Thyroid gland (tissue), 4 donors: ENCODE data around the gene MAP3K6. TPM values are rescaled to one million over a fixed set of nuclear protein-coding genes. Genes with fewer than 3 reads are reported as not detected.

Source experiments
- DNase-seq, 2 donors: peaks; one replicate each; pipeline ENCODE4 v3.0.0-alpha.2; 2019
- H3K27ac ChIP-seq, 3 donors: fragments of 200-600 bp; sonication (generic); 1 replicate in 2 of 3; 2 replicates in 1 of 3; pipeline ENCODE4 v1.5.1; 2016 to 2019; ENCODE audit warnings: mild to moderate bottlenecking in 1 of 3, moderate library complexity in 1 of 3
- H3K27me3 ChIP-seq: fragments of 200-600 bp; sonication (generic); one replicate; pipeline ENCODE4 v1.5.1; 2019
- H3K36me3 ChIP-seq, 2 donors: fragments of 200-600 bp; sonication (generic); one replicate each; pipeline ENCODE4 v1.5.1; 2016 to 2019
- H3K4me1 ChIP-seq, 2 donors: fragments of 200-600 bp; sonication (generic); one replicate each; pipeline ENCODE4 v1.5.1; 2017 to 2019
- H3K4me3 ChIP-seq, 3 donors: fragments of 200-600 bp; sonication (generic); replicated peaks in 1 of 3; 1 replicate in 2 of 3; 2 replicates in 1 of 3; pipeline ENCODE4 v1.5.1; 2016; ENCODE audit warnings: mild to moderate bottlenecking in 1 of 3
- H3K9me3 ChIP-seq: fragments of 200-600 bp; sonication (generic); one replicate; pipeline ENCODE4 v1.5.1; 2017
- CTCF ChIP-seq, 6 experiments: fragments of 200-600 bp in 3 of 6; fragments of 450-650 bp in 3 of 6; sonication (generic) in 3 of 6; IDR thresholded peaks; one replicate each; pipeline ENCODE4 v1.5.1; 2016 to 2019; ENCODE audit warnings: antibody characterized with exemption in 6 of 6, mild to moderate bottlenecking in 2 of 6, inconsistent platforms in 1 of 6, moderate library complexity in 1 of 6
- POLR2A ChIP-seq, 2 donors: fragments of 450-650 bp; IDR thresholded peaks; one replicate each; pipeline ENCODE4 v1.6.1; 2017; ENCODE audit warnings: antibody characterized with exemption in 2 of 2, mild to moderate bottlenecking in 2 of 2, moderate library complexity in 1 of 2
- WGBS, 2 donors: methylation state at CpG; one replicate each; pipeline ENCODE4 v1.1.5; 2017; 5-methylcytosine and 5-hydroxymethylcytosine counted together
- intact Hi-C: fragments of 100-400 bp; cut with DNase I; formaldehyde crosslinking; loops from one replicate; pipeline ENCODE4 v1.15.1; 2023
- total RNA-seq, 4 donors: library from RNA; depleted of rRNA; stranded (reverse); fragments of >200 nt; gene quantifications; one replicate each; pipeline ENCODE4 v1.2.3, GENCODE V29; 2016

Gene MAP3K6
- total RNA-seq, 4 donors from 2014 or later: 17.6 to 62.9 (median 32.3) TPM

- no peaks in the 10 kb centered on the region for H3K9me3 ChIP-seq
- TF ChIP-seq POLR2A (IDR thresholded peaks at IDR 0.05) (no peak), CTCF (IDR thresholded peaks at IDR 0.05) (no peak)
- WGBS, 2 donors: 91 to 98% methylated on average over 4 to 7 of the region's 14 CpGs
- DNase-seq: no peak
- no peak overlapping the region for H3K4me3 ChIP-seq
- intact Hi-C loops: no loop called here
- no peak overlapping the region for H3K27ac ChIP-seq
- no peaks in the 10 kb centered on the region for H3K36me3 ChIP-seq
- no peaks in the 10 kb centered on the region for H3K27me3 ChIP-seq
- peaks cover 25 to 43% of the 10 kb centered on the region in 2 donors for H3K4me1 ChIP-seq
These were observed 19.7 kb downstream of the MAP3K6 start for GRCh38 chr1:27346991-27347624.

- intact Hi-C loops: no loop called here
- no peak for DNase-seq
- Histone ChIP-seq H3K9me3 (no peaks in the 10 kb centered on the region), H3K27ac (no peak overlapping the region), H3K4me1 (peaks cover 32 to 48% of the 10 kb centered on the region in 2 donors), H3K27me3 (no peaks in the 10 kb centered on the region), H3K4me3 (no peak overlapping the region), H3K36me3 (no peaks in the 10 kb centered on the region)
- TF ChIP-seq POLR2A (IDR thresholded peaks at IDR 0.05) (no peak), CTCF (IDR thresholded peaks at IDR 0.05) (no peak)
- WGBS, 2 donors: 94% methylated on average over 8 of the region's 8 CpGs
These were observed 20.4 kb downstream of the MAP3K6 start for GRCh38 chr1:27346357-27346756.

- Histone ChIP-seq H3K36me3 (no peaks in the 10 kb centered on the region), H3K27ac (no peak overlapping the region), H3K27me3 (no peaks in the 10 kb centered on the region), H3K4me1 (peaks cover 25 to 40% of the 10 kb centered on the region in 2 donors), H3K4me3 (no peak overlapping the region), H3K9me3 (no peaks in the 10 kb centered on the region)
- 93 to 97% methylated on average over 3 to 11 of the region's 12 CpGs for WGBS, 2 donors
- DNase-seq: no peak
- intact Hi-C loops: no loop called here
- TF ChIP-seq CTCF (IDR thresholded peaks at IDR 0.05): no peak
- no peak for TF ChIP-seq POLR2A (IDR thresholded peaks at IDR 0.05)
These were observed 21.5 kb downstream of the MAP3K6 start for GRCh38 chr1:27345272-27345671.

GRCh38 chr1:27343639-27344025 is 23.1 kb downstream of the MAP3K6 start:
- DNase-seq: no peak
- TF ChIP-seq POLR2A (IDR thresholded peaks at IDR 0.05) (no peak), CTCF (IDR thresholded peaks at IDR 0.05) (no peak)
- H3K36me3 ChIP-seq: no peaks in the 10 kb centered on the region
- H3K4me1 ChIP-seq: peaks cover 13 to 25% of the 10 kb centered on the region in 2 donors
- intact Hi-C loops: no loop called here
- no peaks in the 10 kb centered on the region for H3K9me3 ChIP-seq
- H3K4me3 ChIP-seq: no peak overlapping the region
- 59 to 71% methylated on average over 5 of the region's 5 CpGs for WGBS, 2 donors
- H3K27me3 ChIP-seq: no peaks in the 10 kb centered on the region
- peak overlapping the region in 1 of 3 donors; percentile 58 for H3K27ac ChIP-seq

GRCh38 chr1:27342778-27343638 is 23.8 kb downstream of the MAP3K6 start:
- TF ChIP-seq POLR2A (IDR thresholded peaks at IDR 0.05) (no peak), CTCF (IDR thresholded peaks at IDR 0.05) (no peak)
- intact Hi-C loops: no loop called here
- 23 to 41% methylated on average over 19 of the region's 31 CpGs for whole genome bisulfite sequencing, 2 donors
- Histone ChIP-seq H3K4me1 (peaks cover 13 to 25% of the 10 kb centered on the region in 2 donors), H3K4me3 (peak overlapping the region in 1 of 3 donors; percentile 35), H3K27me3 (no peaks in the 10 kb centered on the region), H3K36me3 (no peaks in the 10 kb centered on the region), H3K9me3 (no peaks in the 10 kb centered on the region), H3K27ac (peak overlapping the region; percentile 3 to 58 (median 17))
- DNase-seq: peak; percentile 76 to 77
